ENCODE data around the gene AOC1.

GRCh38 chr7:150848111-150848510, 4.2 kb upstream of the AOC1 start:
- TF ChIP-seq POLR2A (IDR thresholded peaks at IDR 0.05; ENCODE audit: low read depth) (no peak), EP300 (IDR thresholded peaks at IDR 0.05) (no peak), CTCF (IDR thresholded peaks at IDR 0.05) (no peak), POLR2AphosphoS5 (IDR thresholded peaks at IDR 0.05) (no peak)
